H1 (cell line): Measurements from ENCODE around the gene SUCNR1. TPM values are rescaled to one million over a fixed set of nuclear protein-coding genes. Genes with fewer than 3 reads are reported as not detected.

Experiments used
- CTCF ChIA-PET: fragments of 300-600 bp; sonication (Branson Sonifier 250); formaldehyde crosslinking; loops from one replicate; lab custom pipeline; 2021; ENCODE audit not compliant: partially characterized antibody; lab: Charles Lee
- POLR2A ChIA-PET: fragments of 300-600 bp; sonication (Branson Sonifier 250); formaldehyde crosslinking; loops from one replicate; lab custom pipeline; 2021; ENCODE audit warnings: inconsistent platforms; ENCODE audit not compliant: partially characterized antibody; lab: Charles Lee
- DNase-seq, 2 experiments: peaks; one replicate each; pipeline versions ENCODE4 v3.0.0 to v3.0.0-alpha.2; 2010 to 2022; ENCODE audit warnings: low spot score in 2 of 2, low read depth in 1 of 2, mixed read lengths in 1 of 2
- FAIRE-seq: peaks from 2 replicates; lab custom pipeline; 2011; peaks lifted over from hg19 to GRCh38; lab: Jason Lieb, UNC
- H2AFZ ChIP-seq: 2 replicates; pipeline ENCODE4 v1.8.1; 2012; ENCODE audit warnings: low read length, inconsistent platforms
- H2AK5ac ChIP-seq: 2 replicates; pipeline ENCODE4 v1.6.1; 2013; ENCODE audit warnings: low read depth, low read length
- H2BK120ac ChIP-seq: replicated peaks from 2 replicates; pipeline ENCODE3; 2013; ENCODE audit warnings: low read depth, low read length, inconsistent platforms
- H2BK12ac ChIP-seq: 2 replicates; pipeline ENCODE4 v1.6.1; 2013; ENCODE audit warnings: low read depth, low read length
- H2BK15ac ChIP-seq: 2 replicates; pipeline ENCODE4 v1.6.1; 2013; ENCODE audit warnings: low read length
- H2BK20ac ChIP-seq: 2 replicates; pipeline ENCODE4 v1.6.1; 2013; ENCODE audit warnings: low read length
- H2BK5ac ChIP-seq: 2 replicates; pipeline ENCODE4 v1.6.1; 2013; ENCODE audit warnings: low read depth, low read length
- H3K14ac ChIP-seq: 2 replicates; pipeline ENCODE4 v1.6.1; 2013; ENCODE audit warnings: inconsistent platforms; ENCODE audit not compliant: insufficient read length
- H3K18ac ChIP-seq: 2 replicates; pipeline ENCODE4 v1.6.1; 2013; ENCODE audit warnings: low read length; ENCODE audit errors: extremely low read depth
- H3K23ac ChIP-seq: 2 replicates; pipeline ENCODE4 v1.6.1; 2013; ENCODE audit warnings: inconsistent platforms; ENCODE audit not compliant: insufficient read length
- H3K23me2 ChIP-seq: 2 replicates; pipeline ENCODE4 v1.6.1; 2013; ENCODE audit warnings: low read depth, low read length
- H3K27ac ChIP-seq: 2 replicates; pipeline ENCODE4 v1.6.1; 2011; ENCODE audit warnings: low read depth, low read length, inconsistent platforms
- H3K27me3 ChIP-seq, 4 experiments: replicated peaks in 1 of 4; 1 replicate in 1 of 4; 2 replicates in 3 of 4; pipeline versions ENCODE4 v1.6.1 to v1.8.1; 2011 to 2013; ENCODE audit warnings: low read length in 3 of 4, mild to moderate bottlenecking in 3 of 4, inconsistent platforms in 2 of 4, mixed read lengths in 2 of 4, moderate library complexity in 1 of 4; ENCODE audit not compliant: control insufficient read depth in 3 of 4, insufficient read depth in 3 of 4; ENCODE audit errors: extremely low read depth in 1 of 4
- H3K36me3 ChIP-seq, 4 experiments: 2 replicates each; pipeline versions ENCODE4 v1.6.1 to v1.8.1; 2011 to 2013; ENCODE audit warnings: mild to moderate bottlenecking in 4 of 4, low read length in 3 of 4, moderate library complexity in 2 of 4, control low read depth in 1 of 4, inconsistent platforms in 1 of 4; ENCODE audit not compliant: insufficient read depth in 4 of 4, control insufficient read depth in 2 of 4
- H3K4ac ChIP-seq: replicated peaks from 2 replicates; pipeline ENCODE3; 2013; ENCODE audit warnings: low read length, low read depth, mixed read lengths, inconsistent platforms; ENCODE audit not compliant: insufficient read length
- H3K4me1 ChIP-seq, 4 experiments: replicated peaks in 1 of 4; 1 replicate in 1 of 4; 2 replicates in 3 of 4; pipeline versions ENCODE4 v1.6.1 to v1.8.1; 2011 to 2013; ENCODE audit warnings: low read length in 3 of 4, inconsistent platforms in 2 of 4, mixed read lengths in 1 of 4; ENCODE audit not compliant: insufficient read depth in 4 of 4, control insufficient read depth in 3 of 4
- H3K4me2 ChIP-seq, 2 experiments: 2 replicates each; pipeline versions ENCODE4 v1.6.1 to v1.8.1; 2011 to 2013; ENCODE audit warnings: low read depth in 2 of 2, low read length in 2 of 2, control low read depth in 1 of 2, inconsistent platforms in 1 of 2, mild to moderate bottlenecking in 1 of 2; ENCODE audit not compliant: insufficient read depth in 1 of 2
- H3K4me3 ChIP-seq, 4 experiments: fragments of 200-600, 300-600 bp in 1 of 4; sonication (generic), shearing (Covaris generic), sonication (Bioruptor Twin) in 1 of 4; 2 replicates each; pipeline versions ENCODE4 v1.5.1 to v1.8.1; 2011 to 2016; ENCODE audit warnings: low read length in 4 of 4, low read depth in 3 of 4, control low read depth in 2 of 4, inconsistent platforms in 2 of 4, mild to moderate bottlenecking in 2 of 4, mixed read lengths in 1 of 4, moderate library complexity in 1 of 4; ENCODE audit not compliant: insufficient read depth in 2 of 4; ENCODE audit errors: extremely low read depth in 1 of 4
- H3K56ac ChIP-seq: replicated peaks from 2 replicates; pipeline ENCODE3; 2013; ENCODE audit warnings: low read depth, mild to moderate bottlenecking, mixed read lengths, low read length, inconsistent platforms; ENCODE audit not compliant: insufficient read length
- H3K79me1 ChIP-seq: 2 replicates; pipeline ENCODE4 v1.6.1; 2013; ENCODE audit warnings: low read depth, low read length, control low read depth
- H3K79me2 ChIP-seq, 2 experiments: 2 replicates each; pipeline versions ENCODE4 v1.6.1 to v1.8.1; 2012 to 2013; ENCODE audit warnings: low read length in 2 of 2, mild to moderate bottlenecking in 2 of 2, inconsistent platforms in 1 of 2; ENCODE audit not compliant: insufficient read depth in 2 of 2, control insufficient read depth in 1 of 2
- H3K9ac ChIP-seq, 4 experiments: replicated peaks in 1 of 4; 1 replicate in 1 of 4; 2 replicates in 3 of 4; pipeline versions ENCODE4 v1.6.1 to v1.8.1; 2011 to 2013; ENCODE audit warnings: low read depth in 3 of 4, low read length in 3 of 4, control low read depth in 2 of 4, mild to moderate bottlenecking in 2 of 4, moderate library complexity in 2 of 4, inconsistent platforms in 1 of 4; ENCODE audit errors: extremely low read depth in 1 of 4
- H3K9me3 ChIP-seq, 2 experiments: 2 replicates each; pipeline versions ENCODE4 v1.6.1 to v1.8.1; 2012 to 2013; ENCODE audit warnings: mild to moderate bottlenecking in 2 of 2, moderate library complexity in 2 of 2, control low read depth in 1 of 2, inconsistent platforms in 1 of 2, low read depth in 1 of 2, low read length in 1 of 2, mixed read lengths in 1 of 2; ENCODE audit not compliant: insufficient read depth in 2 of 2
- H4K20me1 ChIP-seq, 2 experiments: replicated peaks in 1 of 2; 2 replicates each; pipeline versions ENCODE3 to v1.8.1; 2011 to 2013; ENCODE audit warnings: inconsistent platforms in 2 of 2, low read length in 2 of 2, mild to moderate bottlenecking in 1 of 2; ENCODE audit not compliant: insufficient read depth in 2 of 2, control insufficient read depth in 1 of 2
- H4K5ac ChIP-seq: 2 replicates; pipeline ENCODE4 v1.6.1; 2013; ENCODE audit warnings: low read length, low read depth, mixed read lengths, inconsistent platforms; ENCODE audit not compliant: insufficient read length
- H4K8ac ChIP-seq: 2 replicates; pipeline ENCODE4 v1.8.0; 2013; ENCODE audit warnings: mild to moderate bottlenecking, moderate library complexity, low read length, inconsistent platforms; ENCODE audit not compliant: insufficient read depth; ENCODE audit errors: extremely low read depth
- H4K91ac ChIP-seq: replicated peaks from 2 replicates; pipeline ENCODE3; 2013; ENCODE audit warnings: low read length, mixed read lengths, inconsistent platforms; ENCODE audit not compliant: insufficient read length
- EZH2 ChIP-seq: fragments of 200-600 bp; sonication (generic); IDR thresholded peaks from 2 replicates; pipeline ENCODE4 v1.7.1; 2012; ENCODE audit warnings: low read depth, mild to moderate bottlenecking, moderate library complexity, low read length, inconsistent platforms; ENCODE audit not compliant: severe bottlenecking
- SRF ChIP-seq: IDR thresholded peaks from 2 replicates; pipeline ENCODE4 v1.6.1; 2011; ENCODE audit warnings: mild to moderate bottlenecking, low read depth, low read length, moderate library complexity
- WGBS, 2 experiments: shearing (Covaris generic) in 1 of 2; methylation state at CpG; one replicate each; pipeline versions ENCODE4 v1.1.6 to v1.1.7; 2013 to 2015; ENCODE audit warnings: low lambda C conversion rate in 2 of 2, mixed read lengths in 2 of 2, inconsistent platforms in 1 of 2, low coverage in 1 of 2, missing lambda C conversion rate in 1 of 2; ENCODE audit not compliant: insufficient replicate concordance in 2 of 2, insufficient coverage in 1 of 2, insufficient read length in 1 of 2; ENCODE audit errors: extremely low coverage in 1 of 2, missing lambda C conversion rate in 1 of 2; 5-methylcytosine and 5-hydroxymethylcytosine counted together
- polyA plus RNA-seq, 7 experiments: library from polyadenylated mRNA; depleted of rRNA in 3 of 7; stranded (reverse) in 5 of 7; unstranded in 2 of 7; fragments of >200 nt in 5 of 7; fragments of 200-250 nt in 2 of 7; gene quantifications; 1 replicate in 5 of 7; 2 replicates in 1 of 7; 4 replicates in 1 of 7; pipeline versions ENCODE4 v1.2.1 to v1.2.3, GENCODE V29; 2011 to 2013; ENCODE audit warnings: missing spikeins in 2 of 7, mixed read lengths in 2 of 7
- total RNA-seq: library from RNA; stranded (reverse); fragmentation: NEBNext Ultra II Directional; extraction: Animal tissue kit (Norgen Biotek cat#: 25700); gene quantifications from 2 replicates; pipeline ENCODE4 v1.2.1, GENCODE V29; 2021

Gene SUCNR1
- total and polyA plus RNA-seq, 2 of the 8 experiments (the other 6 are each of a cell fraction or from before 2014, with no cell fraction given), result not detected

GRCh38 chr3:151856118-151856517, 17.3 kb upstream of the SUCNR1 start:
- H2BK15ac ChIP-seq, result no peak overlapping the region
- H3K4me3 ChIP-seq, result no peak overlapping the region
- H2BK12ac ChIP-seq, result no peak overlapping the region
- H2BK20ac ChIP-seq, result no peak overlapping the region
- no peak overlapping the region for H2BK5ac ChIP-seq
- no peak overlapping the region for H4K5ac ChIP-seq
- H3K9me3 ChIP-seq, result no peaks in the 10 kb centered on the region; a peak in 1 of 4 replicates
- no peak overlapping the region for H2BK120ac ChIP-seq
- no peak overlapping the region for H3K14ac ChIP-seq
- H3K36me3 ChIP-seq, result no peaks in the 10 kb centered on the region
- FAIRE-seq (no peak), DNase-seq (no peak)
- H3K23me2 ChIP-seq, result no peaks in the 10 kb centered on the region
- H3K27me3 ChIP-seq, result no peaks in the 10 kb centered on the region
- H3K79me1 ChIP-seq, result no peaks in the 10 kb centered on the region; the same call in 1 of the 2 replicates
- H3K4me1 ChIP-seq, result no peaks in the 10 kb centered on the region
- H4K8ac ChIP-seq, result no peak overlapping the region
- H3K4ac ChIP-seq, result no peak overlapping the region
- H4K91ac ChIP-seq, result no peak overlapping the region
- H2AK5ac ChIP-seq, result no peak overlapping the region
- H2AFZ ChIP-seq, result no peak overlapping the region
- WGBS, 2 experiments, result 87% methylated on average over 3 of the region's 3 CpGs; no CpG with 5 or more reads in 1 of the 2 experiments
- no peak overlapping the region for H3K23ac ChIP-seq
- ChIA-PET POLR2A (no interaction called here), CTCF (interaction anchor here (0.9 kb wide), 1 partner anchor 63 kb away, joined by 3 read pairs; no protein-coding TSS in a partner anchor)
- no peak overlapping the region for H3K9ac ChIP-seq
- H3K56ac ChIP-seq, result no peak overlapping the region
- H3K4me2 ChIP-seq, result no peak overlapping the region
- no peak overlapping the region for H3K27ac ChIP-seq
- no peaks in the 10 kb centered on the region for H3K79me2 ChIP-seq
- H3K18ac ChIP-seq, result no peak overlapping the region
- no peaks in the 10 kb centered on the region for H4K20me1 ChIP-seq
- TF ChIP-seq SRF, result no peak
- TF ChIP-seq EZH2, result no peak
